Measurements from ENCODE around the gene RNF212B. TPM values are rescaled to one million over a fixed set of nuclear protein-coding genes. Genes with fewer than 3 reads are reported as not detected.
A peak's percentile ranks its signal among the peaks of the same experiment; 100 is the strongest.

The RNF212B gene
- total RNA-seq, 2 donors from 2014 or later, result 0.89 TPM; not detected in 1

GRCh38 chr14:23302290-23303225 is 64.8 kb downstream of the RNF212B start, which contains the start of gene PPP1R3E:
Gene PPP1R3E (minus strand): TSS chr14:23302859. CDS start chr14:23302576, 283 bp downstream.
- peaks cover 21% of the 10 kb centered on the region for H3K27me3 Mint-ChIP-seq
- peaks cover 27% of the 10 kb centered on the region for H3K4me1 Mint-ChIP-seq
- peak within 1 kb of the TSS; percentile 99 for H3K4me3 Mint-ChIP-seq
- H3K9me3 ChIP-seq (ENCODE audit: control insufficient read depth, low read length, poor library complexity, severe bottlenecking), result no peaks in the 10 kb centered on the region
- peak; percentile 78 to 84 (median 84) for DNase-seq
- peak within 1 kb of the TSS; percentile 96 for H3K27ac Mint-ChIP-seq
- no peaks in the 10 kb centered on the region for H3K36me3 Mint-ChIP-seq (ENCODE audit: low read depth)
- ATAC-seq, result peak; percentile 57

GRCh38 chr14:23306412-23307145 is 68.8 kb downstream of the RNF212B start, which contains the start of gene BCL2L2:
Gene BCL2L2 (plus strand): TSS chr14:23306833. CDS start chr14:23307768, 935 bp downstream.
- ATAC-seq (no peak), DNase-seq (no peak)
- no peaks in the 10 kb centered on the region for H3K9me3 ChIP-seq (ENCODE audit: control insufficient read depth, low read length, poor library complexity, severe bottlenecking)
- Mint-ChIP-seq H3K36me3 (ENCODE audit: low read depth) (peaks cover 2% of the 10 kb centered on the region), H3K27ac (peak within 1 kb of the TSS; percentile 57), H3K4me3 (peak within 1 kb of the TSS; percentile 52), H3K4me1 (peaks cover 13% of the 10 kb centered on the region), H3K27me3 (peaks cover 30% of the 10 kb centered on the region)

GRCh38 chr14:23307146-23307530 is 69.4 kb downstream of the RNF212B start:
- Mint-ChIP-seq H3K27me3 (peaks cover 30% of the 10 kb centered on the region), H3K27ac (peak overlapping the region; percentile 57), H3K4me1 (peaks cover 13% of the 10 kb centered on the region), H3K4me3 (no peak overlapping the region), H3K36me3 (ENCODE audit: low read depth) (peaks cover 2% of the 10 kb centered on the region)
- DNase-seq, result no peak
- ATAC-seq, result no peak
- no peaks in the 10 kb centered on the region for H3K9me3 ChIP-seq (ENCODE audit: control insufficient read depth, low read length, poor library complexity, severe bottlenecking)

GRCh38 chr14:23307687-23308644 is 70.2 kb downstream of the RNF212B start:
- DNase-seq (no peak), ATAC-seq (no peak)
- Mint-ChIP-seq H3K27me3 (peaks cover 30% of the 10 kb centered on the region), H3K4me1 (peaks cover 8% of the 10 kb centered on the region), H3K27ac (peak overlapping the region; percentile 57), H3K36me3 (ENCODE audit: low read depth) (peaks cover 2% of the 10 kb centered on the region), H3K4me3 (no peak overlapping the region)
- H3K9me3 ChIP-seq (ENCODE audit: control insufficient read depth, low read length, poor library complexity, severe bottlenecking), result no peaks in the 10 kb centered on the region

- no peaks in the 10 kb centered on the region for H3K9me3 ChIP-seq (ENCODE audit: control insufficient read depth, low read length, poor library complexity, severe bottlenecking)
- no peak overlapping the region for H3K27ac Mint-ChIP-seq
- DNase-seq (no peak), ATAC-seq (no peak)
- peaks cover 8% of the 10 kb centered on the region for H3K4me1 Mint-ChIP-seq
- peaks cover 2% of the 10 kb centered on the region for H3K36me3 Mint-ChIP-seq (ENCODE audit: low read depth)
- H3K27me3 Mint-ChIP-seq, result peaks cover 30% of the 10 kb centered on the region
- H3K4me3 Mint-ChIP-seq, result no peak overlapping the region
These were observed 71.1 kb downstream of the RNF212B start for GRCh38 chr14:23308721-23309445.

GRCh38 chr14:23310546-23310945 is 72.8 kb downstream of the RNF212B start:
- Mint-ChIP-seq H3K27me3 (peaks cover 23% of the 10 kb centered on the region), H3K4me3 (no peak overlapping the region), H3K36me3 (ENCODE audit: low read depth) (peaks cover 2% of the 10 kb centered on the region), H3K27ac (no peak overlapping the region), H3K4me1 (peaks cover 5% of the 10 kb centered on the region)
- no peaks in the 10 kb centered on the region for H3K9me3 ChIP-seq (ENCODE audit: control insufficient read depth, low read length, poor library complexity, severe bottlenecking)
- DNase-seq (no peak), ATAC-seq (no peak)

GRCh38 chr14:23316300-23316699 is 78.6 kb downstream of the RNF212B start:
- no peaks in the 10 kb centered on the region for H3K9me3 ChIP-seq (ENCODE audit: control insufficient read depth, low read length, poor library complexity, severe bottlenecking)
- no peak overlapping the region for H3K27ac Mint-ChIP-seq
- peaks cover 3% of the 10 kb centered on the region for H3K4me1 Mint-ChIP-seq
- ATAC-seq (no peak), DNase-seq (no peak)
- no peaks in the 10 kb centered on the region for H3K36me3 Mint-ChIP-seq (ENCODE audit: low read depth)
- H3K27me3 Mint-ChIP-seq, result no peaks in the 10 kb centered on the region
- no peak overlapping the region for H3K4me3 Mint-ChIP-seq

- peak overlapping the region; percentile 91 for H3K4me3 Mint-ChIP-seq
- no peak for ATAC-seq
- DNase-seq, result no peak
These were observed 82.2 kb downstream of the RNF212B start for GRCh38 chr14:23319746-23320583.

GRCh38 chr14:23320584-23321571 is 83.1 kb downstream of the RNF212B start, which contains the start of gene PABPN1:
Gene PABPN1 (plus strand): TSS chr14:23321457. CDS start chr14:23321470, 13 bp downstream.
- no peaks in the 10 kb centered on the region for H3K36me3 Mint-ChIP-seq (ENCODE audit: low read depth)
- H3K9me3 ChIP-seq (ENCODE audit: control insufficient read depth, low read length, poor library complexity, severe bottlenecking), result no peaks in the 10 kb centered on the region
- H3K4me1 Mint-ChIP-seq, result peaks cover 20% of the 10 kb centered on the region
- H3K27ac Mint-ChIP-seq, result peak within 1 kb of the TSS; percentile 93
- H3K27me3 Mint-ChIP-seq, result no peaks in the 10 kb centered on the region
- peak within 1 kb of the TSS; percentile 91 for H3K4me3 Mint-ChIP-seq
- DNase-seq, result peak; percentile 92 to 96 (median 92)
- peak; percentile 88 for ATAC-seq

More at GRCh38 chr14:23319746-23320583, 82.2 kb downstream of the RNF212B start:
- H3K4me1 Mint-ChIP-seq, result peaks cover 20% of the 10 kb centered on the region
- peak overlapping the region; percentile 93 for H3K27ac Mint-ChIP-seq
- H3K27me3 Mint-ChIP-seq, result no peaks in the 10 kb centered on the region
- no peaks in the 10 kb centered on the region for H3K36me3 Mint-ChIP-seq (ENCODE audit: low read depth)
- no peaks in the 10 kb centered on the region for H3K9me3 ChIP-seq (ENCODE audit: control insufficient read depth, low read length, poor library complexity, severe bottlenecking)
